Measurements from ENCODE around the gene KCNJ16. TPM values are rescaled to one million over a fixed set of nuclear protein-coding genes. Genes with fewer than 3 reads are reported as not detected.

The KCNJ16 gene
- total RNA-seq, 1 donor from 2014 or later: 16.6 TPM

DNA sequence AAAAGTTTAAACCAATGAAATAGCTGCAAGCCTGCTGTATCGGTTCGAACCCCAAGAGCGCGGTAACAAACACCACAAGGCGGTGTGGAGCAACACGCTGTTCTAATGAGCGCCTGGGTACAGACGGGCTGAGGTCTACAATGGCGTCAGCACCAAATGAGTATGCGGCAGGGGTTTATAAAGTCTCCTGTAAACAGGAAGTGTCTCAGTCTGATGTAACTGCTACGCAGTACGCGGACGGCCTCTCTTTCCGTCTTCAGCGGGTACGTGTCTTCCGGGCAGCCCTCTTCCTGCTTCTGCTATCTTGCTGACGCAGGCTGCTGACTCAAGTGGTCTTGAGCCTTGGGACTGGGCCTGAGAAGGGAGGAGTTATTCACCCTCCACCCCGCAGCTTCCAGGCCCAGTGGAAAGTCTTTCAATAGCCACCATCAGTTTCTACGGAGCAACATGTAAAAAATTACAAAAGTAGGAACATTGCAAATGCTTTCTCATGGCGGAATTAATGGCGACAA lies 53.8 kb downstream of the KCNJ16 start:
- TF ChIP-seq, protein P1, sequence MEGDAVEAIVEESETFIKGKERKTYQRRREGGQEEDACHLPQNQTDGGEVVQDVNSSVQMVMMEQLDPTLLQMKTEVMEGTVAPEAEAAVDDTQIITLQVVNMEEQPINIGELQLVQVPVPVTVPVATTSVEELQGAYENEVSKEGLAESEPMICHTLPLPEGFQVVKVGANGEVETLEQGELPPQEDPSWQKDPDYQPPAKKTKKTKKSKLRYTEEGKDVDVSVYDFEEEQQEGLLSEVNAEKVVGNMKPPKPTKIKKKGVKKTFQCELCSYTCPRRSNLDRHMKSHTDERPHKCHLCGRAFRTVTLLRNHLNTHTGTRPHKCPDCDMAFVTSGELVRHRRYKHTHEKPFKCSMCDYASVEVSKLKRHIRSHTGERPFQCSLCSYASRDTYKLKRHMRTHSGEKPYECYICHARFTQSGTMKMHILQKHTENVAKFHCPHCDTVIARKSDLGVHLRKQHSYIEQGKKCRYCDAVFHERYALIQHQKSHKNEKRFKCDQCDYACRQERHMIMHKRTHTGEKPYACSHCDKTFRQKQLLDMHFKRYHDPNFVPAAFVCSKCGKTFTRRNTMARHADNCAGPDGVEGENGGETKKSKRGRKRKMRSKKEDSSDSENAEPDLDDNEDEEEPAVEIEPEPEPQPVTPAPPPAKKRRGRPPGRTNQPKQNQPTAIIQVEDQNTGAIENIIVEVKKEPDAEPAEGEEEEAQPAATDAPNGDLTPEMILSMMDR (IDR thresholded peaks at IDR 0.05; ENCODE audit: unreplicated experiment): no peak
- DNase-seq (ENCODE audit: low spot score, unreplicated experiment): no peak
- H3K4me1 Mint-ChIP-seq (ENCODE audit: low read depth): peaks cover 36% of the 10 kb centered on the region
- peaks cover 18% of the 10 kb centered on the region for H3K36me3 Mint-ChIP-seq (ENCODE audit: insufficient read depth)
- no peaks in the 10 kb centered on the region for H3K27me3 Mint-ChIP-seq
- no peak overlapping the region for H3K4me3 Mint-ChIP-seq (ENCODE audit: low read depth)
- H3K27ac Mint-ChIP-seq: no peak overlapping the region
- peaks cover 13% of the 10 kb centered on the region for H3K9me3 Mint-ChIP-seq (ENCODE audit: low read depth)

- H3K27ac Mint-ChIP-seq: peak overlapping the region; percentile 9
- H3K4me3 Mint-ChIP-seq (ENCODE audit: low read depth): no peak overlapping the region
- DNase-seq (ENCODE audit: low spot score, unreplicated experiment): no peak
- H3K36me3 Mint-ChIP-seq (ENCODE audit: insufficient read depth): peaks cover 16% of the 10 kb centered on the region
- peaks cover 13% of the 10 kb centered on the region for H3K9me3 Mint-ChIP-seq (ENCODE audit: low read depth)
- H3K4me1 Mint-ChIP-seq (ENCODE audit: low read depth): peaks cover 44% of the 10 kb centered on the region
- TF ChIP-seq, protein P1 (IDR thresholded peaks at IDR 0.05; ENCODE audit: unreplicated experiment): no peak
- H3K27me3 Mint-ChIP-seq: no peaks in the 10 kb centered on the region
Measured at GRCh38 chr17:70130289-70130688, 55.3 kb downstream of the KCNJ16 start.

- Mint-ChIP-seq H3K4me1 (ENCODE audit: low read depth) (peaks cover 59% of the 10 kb centered on the region), H3K4me3 (ENCODE audit: low read depth) (no peak overlapping the region), H3K27me3 (no peaks in the 10 kb centered on the region), H3K27ac (no peak overlapping the region), H3K36me3 (ENCODE audit: insufficient read depth) (peaks cover 12% of the 10 kb centered on the region), H3K9me3 (ENCODE audit: low read depth) (peaks cover 10% of the 10 kb centered on the region)
- DNase-seq (ENCODE audit: low spot score, unreplicated experiment): no peak
- TF ChIP-seq, protein P1 (IDR thresholded peaks at IDR 0.05; ENCODE audit: unreplicated experiment): no peak
Measured at GRCh38 chr17:70132505-70132904, 57.5 kb downstream of the KCNJ16 start.

- Mint-ChIP-seq H3K9me3 (ENCODE audit: low read depth) (peaks cover 3% of the 10 kb centered on the region), H3K36me3 (ENCODE audit: insufficient read depth) (peaks cover 5% of the 10 kb centered on the region), H3K27me3 (no peaks in the 10 kb centered on the region), H3K4me3 (ENCODE audit: low read depth) (no peak overlapping the region), H3K4me1 (ENCODE audit: low read depth) (peaks cover 71% of the 10 kb centered on the region), H3K27ac (peak overlapping the region; percentile 81)
- TF ChIP-seq, protein P1 (IDR thresholded peaks at IDR 0.05; ENCODE audit: unreplicated experiment): no peak
- DNase-seq (ENCODE audit: low spot score, unreplicated experiment): no peak
Measured at GRCh38 chr17:70134042-70134441, 59.0 kb downstream of the KCNJ16 start.

- Mint-ChIP-seq H3K36me3 (ENCODE audit: insufficient read depth) (peaks cover 5% of the 10 kb centered on the region), H3K9me3 (ENCODE audit: low read depth) (peaks cover 3% of the 10 kb centered on the region), H3K4me3 (ENCODE audit: low read depth) (peak overlapping the region; percentile 40), H3K27ac (peak overlapping the region; percentile 72), H3K4me1 (ENCODE audit: low read depth) (peaks cover 78% of the 10 kb centered on the region), H3K27me3 (no peaks in the 10 kb centered on the region)
- TF ChIP-seq, protein P1 (IDR thresholded peaks at IDR 0.05; ENCODE audit: unreplicated experiment): no peak
- DNase-seq (ENCODE audit: low spot score, unreplicated experiment): no peak
Measured at GRCh38 chr17:70134777-70135176, 59.8 kb downstream of the KCNJ16 start.

Data from progenitor cell of endocrine pancreas (in vitro differentiated cells).